ENCODE measurements around the gene STX8.

Gene STX8

DNA sequence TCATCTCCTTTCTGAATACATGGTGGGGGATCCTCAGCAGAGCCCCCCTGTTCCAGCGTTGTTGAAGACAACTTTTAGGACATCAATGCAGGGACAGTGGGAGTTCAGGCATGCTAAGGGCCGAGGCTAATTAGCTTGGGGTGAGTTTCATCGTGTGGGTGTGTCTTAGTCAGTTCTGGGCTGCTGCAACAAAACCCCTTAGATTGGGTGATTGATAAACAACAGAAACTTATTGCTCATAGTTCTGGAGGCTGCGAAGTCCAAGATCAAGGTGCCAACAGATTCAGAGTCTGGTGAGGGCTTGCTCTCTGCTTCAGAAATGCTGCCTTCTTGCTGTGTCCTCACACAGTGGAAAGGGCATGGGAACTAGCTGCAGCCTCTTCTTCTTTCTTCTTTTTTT lies 340.3 kb downstream of the STX8 start:
- DNase-seq, result no peak

DNA sequence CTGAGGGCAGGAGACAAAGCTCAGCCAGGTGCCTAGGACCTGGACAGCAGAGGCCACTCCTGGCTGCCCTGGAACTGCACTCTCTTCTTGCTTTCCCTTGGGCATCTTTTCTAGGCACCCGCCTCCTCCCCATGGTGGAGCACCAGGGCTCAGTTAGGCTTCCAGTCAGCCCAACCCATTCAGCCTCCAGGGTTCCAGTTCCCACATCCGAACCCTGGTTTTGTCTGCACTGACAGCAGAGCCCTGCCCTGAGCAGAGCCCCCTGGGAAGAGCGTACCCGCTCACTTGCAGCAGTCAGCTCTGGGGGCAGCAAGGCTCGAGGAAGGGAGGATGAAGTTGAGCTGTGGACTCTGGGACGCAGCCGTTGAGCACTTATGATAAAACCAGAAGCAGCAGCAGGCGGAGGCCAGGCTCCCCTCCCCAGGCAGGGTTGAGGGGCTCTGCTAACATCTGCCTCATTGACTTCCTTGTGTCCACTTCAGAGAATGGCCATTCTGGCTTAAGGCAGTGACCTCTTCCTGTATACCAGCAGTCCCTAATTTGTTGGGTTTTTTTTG lies 341.2 kb downstream of the STX8 start:
- DNase-seq, result no peak

DNA sequence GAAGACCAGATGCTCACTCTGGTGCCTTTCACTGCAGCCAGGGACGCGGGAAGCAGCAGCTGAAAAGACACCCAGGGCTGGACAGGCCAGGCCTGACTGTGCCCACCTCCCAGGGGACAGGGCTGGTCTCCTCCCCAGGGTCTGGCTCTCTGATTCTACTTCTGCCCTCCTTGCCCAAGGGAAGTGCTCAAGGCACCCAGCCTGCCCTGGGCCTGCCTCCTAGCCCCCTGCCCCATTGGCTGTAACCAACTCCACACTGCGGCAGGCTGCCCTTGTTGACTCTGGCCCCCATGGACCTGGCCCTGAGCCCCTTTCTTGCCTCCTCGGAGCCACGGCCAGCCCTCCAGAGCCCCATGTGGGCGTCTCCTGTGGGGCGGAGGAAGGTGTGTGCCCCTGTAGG lies 341.9 kb downstream of the STX8 start:
- no peak for DNase-seq

DNA sequence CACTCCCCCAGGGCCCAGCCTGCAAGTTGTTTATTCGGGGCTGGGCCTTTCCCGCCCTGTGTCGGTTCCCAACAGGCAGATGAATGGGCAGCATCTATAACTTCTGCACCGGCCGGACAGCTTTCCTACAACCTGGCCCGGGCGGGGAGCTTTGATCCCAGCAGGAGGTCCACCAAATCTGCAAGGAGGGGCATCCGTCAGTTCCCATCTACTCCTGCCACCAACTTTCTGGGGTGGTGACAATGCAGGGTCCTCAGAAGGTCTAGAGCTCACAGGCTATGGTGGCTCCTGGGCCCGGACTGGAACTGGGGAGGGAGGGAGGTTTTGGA lies 342.4 kb downstream of the STX8 start:
- no peak for DNase-seq

DNA sequence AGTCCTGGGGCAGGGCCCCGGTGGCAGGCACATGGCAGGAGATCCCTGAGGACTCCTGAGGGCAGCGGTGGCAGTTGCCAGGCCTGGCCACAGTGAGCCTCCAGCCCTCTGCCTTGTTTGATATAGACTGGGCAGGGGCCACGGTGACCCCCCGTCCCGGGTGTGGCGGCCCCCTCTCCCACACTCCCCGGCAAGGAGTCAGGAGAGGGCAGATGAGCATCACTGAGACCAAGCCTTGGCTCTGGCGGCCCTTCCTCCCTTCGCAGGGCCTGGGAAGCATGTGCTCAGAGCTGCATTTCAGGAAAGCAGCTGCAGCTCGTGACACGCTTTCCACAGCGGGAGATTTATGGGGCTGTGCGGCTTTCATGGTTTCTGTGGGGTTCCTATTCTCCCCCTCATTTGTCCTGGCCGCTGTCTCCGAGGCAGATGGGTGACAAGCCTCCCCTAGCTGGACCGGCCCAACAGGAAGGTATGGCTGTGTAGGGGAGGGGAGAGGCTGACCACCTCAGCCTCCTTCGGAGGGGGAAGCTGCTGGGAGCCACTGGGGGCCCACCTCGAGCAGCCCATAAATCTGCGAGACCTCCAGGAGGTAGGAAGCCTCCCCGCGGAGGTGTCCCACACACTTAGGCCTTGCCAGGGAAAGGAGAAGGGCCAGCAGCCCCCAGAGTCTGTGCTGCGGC lies 342.9 kb downstream of the STX8 start:
- no peak for DNase-seq

DNA sequence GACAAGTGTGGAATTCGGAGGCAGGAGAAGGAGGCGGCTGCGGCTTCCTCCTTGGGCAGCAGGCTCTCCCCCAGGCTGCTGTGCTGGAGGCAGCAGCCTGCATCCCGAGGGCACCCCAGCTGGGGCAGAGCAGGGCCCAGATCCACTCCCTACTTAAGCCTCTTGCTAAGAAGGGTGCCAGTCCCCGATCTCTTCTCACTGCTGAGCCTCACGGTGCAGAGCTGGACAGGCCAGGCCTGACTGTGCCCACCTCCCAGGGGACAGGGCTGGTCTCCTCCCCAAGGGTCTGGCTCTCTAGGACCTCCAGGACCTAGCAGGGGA lies 343.5 kb downstream of the STX8 start:
- no peak for DNase-seq

DNA sequence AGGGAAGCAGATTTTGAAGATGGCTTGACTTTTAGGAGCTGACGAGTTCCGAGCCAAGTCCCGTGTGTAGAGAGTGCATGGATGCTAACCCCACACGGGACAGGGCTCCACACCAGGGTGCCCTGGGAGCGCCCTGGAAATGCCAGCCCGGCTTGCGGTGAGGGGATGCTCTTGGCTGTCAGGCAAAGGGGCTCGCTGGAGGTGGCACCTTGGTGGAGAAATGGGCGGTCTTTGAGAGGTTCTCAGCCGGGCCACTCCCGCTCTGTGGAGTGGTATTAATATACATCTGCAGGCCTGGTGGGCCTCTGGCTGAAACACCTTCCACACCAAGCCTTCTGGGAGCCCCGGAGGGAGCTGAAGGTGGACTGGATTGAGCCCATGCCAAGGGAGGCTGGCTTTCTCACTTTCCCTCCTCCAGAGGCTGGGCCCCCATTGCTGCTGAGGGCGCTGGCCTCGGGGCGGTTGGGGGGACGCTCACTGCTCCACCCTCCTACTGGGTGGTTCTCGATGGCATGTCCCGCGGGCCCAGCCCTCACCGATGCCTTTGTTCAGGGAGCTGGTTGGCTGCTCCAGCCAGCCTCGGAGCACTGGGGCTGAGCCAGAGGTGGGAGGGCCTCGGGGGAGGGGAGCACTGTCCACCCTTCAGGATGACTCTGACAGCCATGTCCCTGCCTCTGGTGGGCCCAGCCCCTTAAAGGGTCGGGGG lies 344.0 kb downstream of the STX8 start:
- DNase-seq, result no peak

DNA sequence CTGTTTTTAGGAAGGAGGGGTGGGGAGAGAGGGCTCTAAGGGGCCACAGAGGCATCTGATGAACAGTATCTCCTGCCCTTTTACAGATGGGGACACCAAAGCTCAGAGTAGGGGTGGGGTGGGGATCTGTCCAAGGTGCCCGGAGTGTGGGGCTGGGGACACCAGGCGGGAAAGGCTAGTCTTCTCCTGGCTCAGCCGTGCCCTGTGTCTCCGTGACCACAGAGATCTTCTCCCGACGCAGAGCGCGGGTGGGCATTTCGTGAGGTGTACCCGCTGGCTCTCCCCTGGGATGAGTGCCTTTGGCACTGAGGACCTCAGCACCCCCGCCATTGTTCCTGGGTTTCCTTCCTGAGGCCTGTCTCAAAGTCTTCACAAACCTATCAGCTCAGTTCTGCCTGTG lies 344.8 kb downstream of the STX8 start:
- no peak for DNase-seq

DNA sequence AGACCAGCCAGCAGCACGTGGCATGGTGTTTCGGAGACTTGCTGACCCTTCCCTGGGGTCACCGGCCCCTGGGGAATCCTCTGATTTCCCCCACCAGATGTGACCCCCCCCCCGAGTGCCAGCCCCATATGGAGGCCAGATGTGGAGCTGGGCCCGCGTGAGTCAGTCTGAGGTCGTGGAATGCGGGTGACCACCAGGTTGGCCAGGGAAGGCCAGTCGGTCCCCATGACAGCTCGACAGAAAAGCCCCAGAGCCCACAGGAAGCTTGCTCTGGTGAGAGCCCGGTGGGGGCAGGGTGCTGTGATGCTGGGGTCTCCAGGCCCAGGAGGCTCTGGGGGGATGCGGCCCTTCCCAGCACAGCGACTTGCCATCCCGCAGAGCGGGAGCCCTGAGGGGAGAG lies 345.3 kb downstream of the STX8 start:
- no peak for DNase-seq

DNA sequence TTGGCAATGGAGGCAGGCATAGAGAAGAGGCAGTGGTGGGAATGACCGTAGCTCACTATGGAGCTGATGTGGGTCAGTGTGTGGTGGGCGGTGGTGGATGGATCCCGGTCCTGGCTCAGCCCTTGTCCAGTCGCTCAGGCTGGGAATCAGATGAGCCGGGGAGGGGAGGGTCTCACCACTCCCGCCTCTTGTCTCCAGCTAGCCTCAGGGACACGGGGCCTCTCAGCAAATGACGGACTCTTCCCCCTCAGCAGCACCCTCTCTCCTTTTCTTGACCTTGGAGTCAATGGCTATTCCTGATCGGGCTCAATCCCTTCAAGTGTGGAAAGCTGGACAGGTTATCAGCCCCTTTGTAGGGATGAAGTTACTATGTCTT lies 345.8 kb downstream of the STX8 start:
- DNase-seq, result no peak

DNA sequence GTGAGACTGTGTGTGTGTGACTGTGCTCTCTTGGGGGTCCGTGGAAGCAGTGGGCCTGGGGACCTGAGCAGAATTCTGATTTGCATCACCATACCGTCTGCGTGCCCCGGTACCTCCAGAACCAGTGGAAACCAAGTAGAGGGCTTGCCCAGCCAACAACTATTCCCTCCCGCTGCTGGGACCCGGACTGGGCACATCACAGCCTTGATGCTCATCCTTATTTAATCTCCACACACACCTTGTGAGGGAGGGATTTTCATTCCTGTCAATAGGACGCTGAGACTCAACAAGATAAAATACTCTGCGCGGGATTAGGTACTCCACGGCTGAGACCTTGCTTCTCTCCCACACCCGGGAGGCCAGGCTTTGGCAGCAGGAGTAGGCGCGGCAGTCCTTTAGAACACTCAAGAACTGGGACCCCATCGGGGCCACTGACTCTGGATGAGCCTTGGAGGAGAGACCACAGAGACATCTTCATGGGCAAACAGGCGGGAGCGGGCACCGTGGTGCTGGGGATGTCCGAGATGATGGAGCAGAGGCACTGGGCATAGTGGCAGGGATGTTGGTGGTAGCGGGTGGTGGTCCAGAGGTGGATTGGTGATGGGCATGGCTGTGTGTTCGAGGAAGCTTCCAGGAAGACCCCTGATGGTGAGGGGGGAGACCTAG lies 346.3 kb downstream of the STX8 start:
- no peak for DNase-seq

DNA sequence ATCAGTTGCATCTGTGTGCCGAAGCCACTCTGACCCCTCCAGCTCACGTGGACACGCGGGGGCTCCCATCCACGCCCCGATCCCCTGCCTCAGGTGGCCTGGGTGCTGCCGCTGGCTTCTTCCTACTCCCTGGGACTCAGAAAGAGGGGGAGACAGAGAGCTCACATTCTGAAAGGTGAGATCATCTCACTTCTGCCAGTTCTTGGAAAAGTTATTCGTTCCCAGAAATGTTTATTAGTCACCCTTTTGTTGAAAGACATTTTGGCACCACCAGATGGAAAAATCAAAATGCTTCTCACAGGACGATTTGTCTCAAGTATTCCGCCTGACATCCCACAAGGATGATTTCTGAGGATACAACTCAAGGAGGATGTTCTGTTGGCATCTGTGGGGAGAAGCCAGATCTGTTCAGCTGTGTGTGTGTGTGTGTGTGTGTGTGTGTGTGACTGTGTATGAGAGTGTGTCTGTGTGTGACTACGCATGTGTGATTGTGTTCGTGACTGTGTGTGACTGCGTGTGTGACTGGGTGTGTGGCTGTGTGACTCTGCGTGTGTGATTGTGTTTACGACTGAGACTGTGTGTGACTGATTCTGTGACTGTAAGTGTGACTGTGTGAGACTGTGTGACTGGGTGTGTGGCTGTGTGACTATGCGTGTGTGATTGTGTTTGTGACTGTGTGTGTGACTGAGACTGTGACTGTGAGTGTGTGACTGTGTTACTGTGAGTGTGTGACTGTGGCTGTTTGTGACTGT lies 347.0 kb downstream of the STX8 start:
- no peak for DNase-seq

DNA sequence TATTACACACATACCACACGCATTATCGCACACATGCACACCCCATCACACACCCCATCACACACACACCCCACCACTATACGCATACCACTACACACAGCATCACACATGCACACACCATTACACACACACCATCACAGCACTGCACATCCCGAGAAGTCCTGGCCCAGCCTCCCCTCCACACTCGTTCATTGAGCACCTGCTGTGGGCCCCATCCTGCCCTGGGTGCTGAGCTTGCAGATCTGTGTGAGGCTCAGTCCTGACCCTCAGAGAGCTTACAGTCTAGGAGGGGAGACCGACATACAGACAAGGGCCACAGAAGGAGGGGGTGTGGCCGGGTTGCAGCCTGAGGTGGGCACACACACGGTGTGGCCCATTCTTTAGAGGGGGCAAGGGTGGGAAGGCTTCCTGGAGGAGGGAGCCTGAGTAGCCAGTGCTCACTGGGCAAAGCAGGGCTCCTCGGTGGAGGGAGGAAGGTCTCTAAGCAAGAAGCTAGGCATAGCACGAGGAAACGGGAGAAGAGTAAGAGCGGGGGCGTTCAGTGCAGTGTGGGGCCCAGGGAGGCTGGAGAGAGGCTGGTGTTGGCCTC lies 347.7 kb downstream of the STX8 start:
- no peak for DNase-seq

DNA sequence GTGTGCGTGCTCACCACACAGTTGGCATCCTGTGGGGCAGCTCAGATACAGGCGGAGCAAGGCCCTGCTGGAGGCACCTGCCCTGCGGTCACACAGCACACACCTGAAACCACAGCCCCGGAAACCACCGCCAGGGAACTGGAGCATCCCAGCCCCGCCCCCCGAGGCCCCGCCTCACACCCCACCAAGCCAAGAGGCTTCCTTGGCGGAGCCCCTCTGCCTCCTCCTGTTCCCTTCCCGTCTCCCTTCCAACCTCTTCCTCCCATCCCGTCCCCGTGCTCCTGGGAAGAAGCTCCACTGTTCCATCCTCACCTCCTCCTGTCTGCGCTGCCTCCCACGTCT lies 348.9 kb downstream of the STX8 start:
- DNase-seq, result no peak

DNA sequence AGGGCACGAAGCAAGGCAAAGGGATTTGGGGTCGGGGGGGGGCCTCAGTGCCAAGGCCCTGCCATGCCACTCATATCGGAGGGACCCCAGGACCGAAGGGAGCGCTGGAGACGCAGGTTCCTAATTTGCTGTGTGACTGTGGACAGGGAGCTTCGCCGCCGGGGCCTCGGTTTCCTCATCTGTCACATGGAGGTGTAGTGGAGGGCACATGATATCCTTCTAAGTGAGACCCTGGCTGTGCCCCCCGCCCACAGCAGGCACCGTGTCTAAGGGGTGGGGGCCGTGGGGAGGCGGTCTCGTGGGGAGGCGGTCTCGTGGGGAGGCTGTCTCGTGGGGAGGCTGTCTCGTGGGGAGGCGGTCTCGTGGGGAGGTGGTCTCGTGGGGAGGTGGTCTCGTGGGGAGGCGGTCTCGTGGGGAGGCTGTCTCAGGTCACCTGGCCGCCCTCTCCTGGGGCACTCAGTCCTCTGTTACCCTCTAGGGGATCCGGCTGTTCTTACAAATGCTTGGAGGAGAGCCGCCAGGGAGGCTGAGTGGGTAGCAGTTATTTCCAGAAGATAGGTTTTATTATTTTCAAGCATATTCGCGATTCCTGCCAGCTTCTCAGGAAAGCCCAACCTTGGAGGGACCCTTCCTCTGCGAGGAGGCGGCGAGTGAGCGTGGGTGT lies 349.4 kb downstream of the STX8 start:
- no peak for DNase-seq

DNA sequence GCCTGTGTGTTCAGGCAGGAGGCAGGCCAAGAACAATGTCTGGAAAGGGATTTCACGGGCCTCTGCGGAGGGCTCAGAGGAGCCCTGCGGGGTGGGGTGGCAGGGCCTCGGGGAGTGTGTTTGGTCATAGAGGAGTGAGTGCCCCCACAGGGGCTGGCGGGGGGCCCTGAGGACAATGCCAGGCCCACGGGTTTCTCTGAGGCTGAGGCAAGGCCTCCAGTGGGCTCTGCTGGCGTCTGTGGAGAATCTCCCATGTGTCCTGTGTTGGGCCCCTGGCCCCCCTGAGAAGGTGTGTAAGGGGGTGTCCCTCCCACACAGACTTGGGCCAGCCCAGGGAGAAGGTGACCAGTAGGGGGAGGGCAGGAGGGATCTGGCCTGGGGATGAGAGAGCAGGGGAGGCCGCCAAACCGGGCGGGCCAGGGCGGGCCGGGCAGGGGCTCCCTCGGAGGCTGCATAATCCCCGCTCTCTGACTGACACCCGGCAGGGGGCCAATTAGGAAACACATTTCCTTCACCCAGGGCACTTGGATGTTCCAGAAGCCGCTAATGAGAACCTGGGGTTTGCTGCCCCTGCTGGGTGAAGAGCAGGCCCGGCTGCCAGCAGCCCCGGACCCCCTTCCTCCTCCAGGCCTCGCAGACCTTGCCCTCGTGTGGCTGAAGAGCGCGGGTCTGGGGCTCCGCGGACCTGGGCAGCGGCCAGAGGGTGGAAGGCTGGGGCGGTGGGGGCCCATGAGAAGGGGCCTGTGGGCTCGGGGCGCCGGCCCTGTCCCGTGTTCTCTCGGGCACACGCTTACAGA lies 350.1 kb downstream of the STX8 start:
- no peak for DNase-seq

DNA sequence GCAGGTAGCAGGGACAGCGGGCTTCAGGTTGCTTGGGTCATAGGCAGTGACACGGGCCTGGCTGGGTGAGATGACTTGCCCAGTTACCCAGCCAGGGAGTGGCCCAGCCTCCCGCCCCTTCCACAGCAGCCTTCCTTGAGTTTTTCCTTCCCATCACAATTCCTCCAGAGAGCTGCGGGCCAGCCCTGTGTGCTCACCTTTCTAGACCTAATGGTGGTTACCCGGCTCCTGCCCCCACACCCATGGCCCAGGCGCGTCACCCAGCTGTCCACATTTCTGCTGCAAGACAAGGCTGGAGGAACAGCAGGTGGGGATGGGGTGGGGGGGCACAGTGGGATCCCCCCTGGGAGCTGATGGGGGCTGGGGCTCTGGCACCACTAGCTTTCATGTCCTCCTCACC lies 351.1 kb downstream of the STX8 start:
- DNase-seq, result no peak

DNA sequence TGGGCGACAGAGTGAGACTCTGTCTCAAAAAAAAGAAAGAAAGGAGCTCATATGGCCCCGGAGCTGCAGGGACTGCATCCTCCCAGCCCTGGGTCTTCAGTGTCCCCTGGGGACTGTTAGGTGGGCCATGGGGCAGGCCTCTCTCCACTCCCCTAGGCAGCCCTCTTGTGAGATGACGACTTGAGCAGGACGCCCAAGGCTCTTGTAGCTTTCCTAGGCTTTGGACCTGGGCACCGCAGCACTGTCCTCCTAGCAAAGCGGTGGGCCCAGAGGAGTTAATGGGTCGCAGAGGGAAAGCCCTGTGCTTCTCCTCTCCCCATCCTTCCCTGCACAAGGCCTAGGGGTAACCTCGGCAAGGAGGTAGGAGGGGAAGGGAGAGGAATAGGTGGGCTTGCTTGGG lies 352.1 kb downstream of the STX8 start:
- DNase-seq, result no peak

DNA sequence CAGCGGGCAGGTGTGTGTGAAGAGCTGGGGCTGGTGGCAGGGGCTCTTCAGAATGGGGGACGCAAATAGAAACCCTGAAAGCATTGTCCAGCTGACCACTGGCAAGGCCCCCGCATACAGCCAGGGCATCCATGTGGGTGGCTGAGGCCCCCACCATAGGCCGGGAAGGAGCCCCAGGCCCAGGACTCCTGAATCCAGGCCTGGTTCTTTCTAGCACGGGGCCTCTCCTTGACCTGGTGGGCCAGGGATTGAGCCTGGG lies 353.8 kb downstream of the STX8 start:
- no peak for DNase-seq

DNA sequence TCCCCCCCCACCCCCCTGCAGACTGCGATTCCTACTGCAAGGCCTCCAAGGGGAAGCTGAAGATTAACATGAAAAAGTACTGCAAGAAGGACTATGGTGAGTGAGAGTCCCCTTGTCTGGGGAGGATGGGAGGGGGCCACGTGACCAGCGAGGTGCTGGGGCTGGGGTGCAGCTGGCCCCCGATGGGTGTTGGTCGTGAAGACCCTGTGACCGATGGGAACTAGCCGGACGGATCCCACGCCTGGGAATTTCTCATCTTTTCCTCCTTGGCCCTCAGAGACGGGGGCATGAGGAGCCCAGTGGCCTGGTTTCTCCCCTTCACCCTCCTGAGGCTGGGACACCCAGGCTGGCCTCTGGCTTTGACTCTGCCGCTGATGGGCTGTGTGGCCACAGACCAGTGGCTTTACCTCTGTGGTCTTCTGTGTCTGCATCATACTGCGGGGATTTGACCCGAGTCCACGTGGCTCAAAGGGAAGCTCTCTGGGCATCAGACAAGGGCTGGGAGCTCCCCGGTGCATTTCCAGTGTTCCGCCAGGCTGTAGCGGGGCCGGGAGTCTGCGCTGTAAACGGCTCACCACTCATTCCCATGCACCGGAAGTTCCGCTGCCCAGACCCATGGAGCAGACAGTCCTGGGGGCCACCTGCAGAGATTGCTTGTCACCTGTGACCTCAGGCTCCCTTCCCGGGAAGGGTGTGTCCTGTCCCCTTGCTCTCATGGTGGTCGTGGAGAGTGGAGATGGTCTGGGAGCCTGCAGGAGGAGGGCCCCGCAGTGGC lies 354.3 kb downstream of the STX8 start:
- DNase-seq, result no peak

DNA sequence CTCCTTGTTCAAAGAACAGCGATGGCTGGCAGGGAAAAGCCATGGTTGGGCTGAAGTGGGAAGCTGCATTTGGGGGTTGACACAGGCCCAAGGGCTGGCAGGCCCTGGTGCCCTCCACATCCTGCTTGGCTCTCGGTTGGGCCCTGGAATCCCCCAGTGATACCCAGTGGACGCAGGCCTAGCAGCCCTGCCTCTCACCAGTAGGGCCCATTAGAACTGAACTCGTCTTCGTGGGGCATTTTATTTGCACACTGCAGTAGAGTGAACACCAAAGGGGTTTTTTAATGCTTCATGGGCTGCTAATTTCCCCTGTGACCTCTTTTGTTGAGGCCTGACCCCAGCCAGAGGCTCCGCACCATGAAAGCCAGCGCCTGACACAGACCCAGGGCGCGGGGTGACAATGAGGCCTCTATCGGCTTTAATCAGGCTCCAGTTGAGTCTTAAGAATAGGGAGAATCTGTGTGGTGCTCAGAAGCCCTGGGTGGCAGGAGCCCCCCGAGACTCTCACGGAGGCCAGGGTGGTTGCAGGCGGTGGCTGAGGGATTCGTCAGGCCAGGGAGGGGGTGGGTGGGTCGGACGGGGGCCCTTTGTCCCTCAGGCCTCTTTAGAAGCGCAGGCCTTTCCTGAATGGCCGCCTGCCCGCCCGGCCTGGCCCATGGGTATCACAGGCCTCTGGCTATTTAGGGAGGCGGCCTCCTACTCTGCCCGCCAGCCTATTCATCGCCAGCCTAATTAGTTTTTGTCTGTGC lies 355.0 kb downstream of the STX8 start:
- no peak for DNase-seq
